Mucosa of rectum (tissue), 2 donors: ENCODE measurements around the gene SPEN.
"Not testable (repeated sequence)": the region's sequence is repeated elsewhere in the genome, so short reads cannot be mapped to it uniquely, and the experiment has no call there.

ENCODE experiments used
- H3K27ac ChIP-seq, 2 donors: one replicate each; pipeline ENCODE4 v1.7.0; 2013; ENCODE audit warnings: inconsistent platforms in 2 of 2, low read depth in 2 of 2, low read length in 2 of 2
- H3K27me3 ChIP-seq, 2 donors: one replicate each; pipeline ENCODE4 v1.7.0; 2013; ENCODE audit warnings: low read length in 2 of 2; ENCODE audit not compliant: control insufficient read depth in 2 of 2, insufficient read depth in 2 of 2
- H3K36me3 ChIP-seq, 2 donors: one replicate each; pipeline ENCODE4 v1.7.0; 2013; ENCODE audit warnings: low read length in 2 of 2; ENCODE audit not compliant: control insufficient read depth in 2 of 2, insufficient read depth in 2 of 2
- H3K4me1 ChIP-seq, 2 donors: one replicate each; pipeline ENCODE4 v1.7.0; 2013; ENCODE audit warnings: low read length in 2 of 2, mild to moderate bottlenecking in 1 of 2; ENCODE audit not compliant: control insufficient read depth in 2 of 2, insufficient read depth in 2 of 2
- H3K4me3 ChIP-seq, 2 donors: one replicate each; pipeline ENCODE4 v1.7.0; 2013; ENCODE audit warnings: low read length in 2 of 2
- H3K9ac ChIP-seq, 2 donors: one replicate each; pipeline ENCODE4 v1.7.0; 2013; ENCODE audit warnings: low read length in 2 of 2, low read depth in 1 of 2, mild to moderate bottlenecking in 1 of 2
- H3K9me3 ChIP-seq, 2 donors: one replicate each; pipeline ENCODE4 v1.7.0; 2013; ENCODE audit warnings: low read length in 2 of 2; ENCODE audit not compliant: control insufficient read depth in 2 of 2
- donor health status: healthy.
- donor health status: Normal muscosa, but diverticular disease.

Gene SPEN

GRCh38 chr1:15833842-15834405 is 13.6 kb upstream of the SPEN start:
- H3K9ac ChIP-seq = peak overlapping the region; percentile 92 to 99
- H3K4me3 ChIP-seq = peak overlapping the region; percentile 75 to 93
- peaks cover 9 to 17% of the 10 kb centered on the region in 2 donors for H3K4me1 ChIP-seq
- H3K27me3 ChIP-seq = no peaks in the 10 kb centered on the region
- peak overlapping the region; percentile 98 to 100 for H3K27ac ChIP-seq
- no peaks in the 10 kb centered on the region for H3K36me3 ChIP-seq
- no peaks in the 10 kb centered on the region for H3K9me3 ChIP-seq

GRCh38 chr1:15834406-15835204 is 12.9 kb upstream of the SPEN start:
- peak overlapping the region; percentile 92 to 99 for H3K9ac ChIP-seq

GRCh38 chr1:15835205-15835740 is 12.2 kb upstream of the SPEN start:
- Histone ChIP-seq H3K27ac (peak overlapping the region; percentile 98 to 100), H3K36me3 (no peaks in the 10 kb centered on the region), H3K4me3 (peak overlapping the region; percentile 75 to 93), H3K27me3 (no peaks in the 10 kb centered on the region), H3K9ac (peak overlapping the region; percentile 92 to 99), H3K4me1 (peaks cover 9 to 10% of the 10 kb centered on the region in 2 donors), H3K9me3 (no peaks in the 10 kb centered on the region)

More at GRCh38 chr1:15834406-15835204, 12.9 kb upstream of the SPEN start:
- Histone ChIP-seq H3K9me3 (no peaks in the 10 kb centered on the region), H3K36me3 (no peaks in the 10 kb centered on the region), H3K27me3 (no peaks in the 10 kb centered on the region), H3K27ac (peak overlapping the region; percentile 98 to 100), H3K4me3 (peak overlapping the region; percentile 75 to 93), H3K4me1 (peaks cover 9 to 13% of the 10 kb centered on the region in 2 donors)

- no peaks in the 10 kb centered on the region for H3K36me3 ChIP-seq
- peak overlapping the region; percentile 98 to 100 for H3K27ac ChIP-seq
- no peaks in the 10 kb centered on the region for H3K9me3 ChIP-seq
- no peaks in the 10 kb centered on the region for H3K27me3 ChIP-seq
- H3K9ac ChIP-seq = peak overlapping the region; percentile 92 to 99
- H3K4me1 ChIP-seq = peaks cover 9 to 10% of the 10 kb centered on the region in 2 donors
- peak overlapping the region; percentile 75 to 93 for H3K4me3 ChIP-seq
These were observed 11.6 kb upstream of the SPEN start for GRCh38 chr1:15835741-15836510.

- Histone ChIP-seq H3K9ac (peak overlapping the region; percentile 83 to 95), H3K4me3 (peak overlapping the region; percentile 62 to 93), H3K27ac (peak overlapping the region; percentile 98 to 100)
- H3K4me1 ChIP-seq, H3K36me3 ChIP-seq, H3K9me3 ChIP-seq, H3K27me3 ChIP-seq: not testable (repeated sequence)
These were observed 11.1 kb upstream of the SPEN start for GRCh38 chr1:15836511-15836771.

GRCh38 chr1:15836772-15837669 is 10.5 kb upstream of the SPEN start:
- no peaks in the 10 kb centered on the region for H3K27me3 ChIP-seq
- no peaks in the 10 kb centered on the region for H3K9me3 ChIP-seq
- H3K4me3 ChIP-seq = peak overlapping the region; percentile 62 to 93
- peak overlapping the region; percentile 74 to 83 for H3K9ac ChIP-seq
- H3K27ac ChIP-seq = peak overlapping the region; percentile 98 to 100
- no peaks in the 10 kb centered on the region for H3K36me3 ChIP-seq
- H3K4me1 ChIP-seq = peaks cover 9 to 10% of the 10 kb centered on the region in 2 donors

GRCh38 chr1:15837931-15838330 is 9.6 kb upstream of the SPEN start:
- Histone ChIP-seq H3K36me3 (no peaks in the 10 kb centered on the region), H3K4me3 (peak overlapping the region in 1 of 2 donors; percentile 64), H3K9ac (peak overlapping the region in 1 of 2 donors; percentile 74), H3K9me3 (no peaks in the 10 kb centered on the region), H3K27me3 (no peaks in the 10 kb centered on the region), H3K4me1 (peaks cover 7 to 10% of the 10 kb centered on the region in 2 donors), H3K27ac (peak overlapping the region in 1 of 2 donors; percentile 100)

GRCh38 chr1:15838721-15839120 is 8.8 kb upstream of the SPEN start:
- Histone ChIP-seq H3K27ac (no peak overlapping the region), H3K9me3 (no peaks in the 10 kb centered on the region), H3K9ac (no peak overlapping the region), H3K36me3 (no peaks in the 10 kb centered on the region), H3K4me3 (no peak overlapping the region), H3K27me3 (no peaks in the 10 kb centered on the region), H3K4me1 (peaks cover 5 to 8% of the 10 kb centered on the region in 2 donors)

GRCh38 chr1:15843826-15844572 is 3.5 kb upstream of the SPEN start:
- no peaks in the 10 kb centered on the region for H3K9me3 ChIP-seq
- H3K36me3 ChIP-seq = no peaks in the 10 kb centered on the region
- no peak overlapping the region for H3K9ac ChIP-seq
- no peaks in the 10 kb centered on the region for H3K27me3 ChIP-seq
- no peak overlapping the region for H3K4me3 ChIP-seq
- H3K4me1 ChIP-seq = peaks cover 0 to 4% of the 10 kb centered on the region in 2 donors
- no peak overlapping the region for H3K27ac ChIP-seq
